K562 (cell line): ENCODE results near the gene STX3. TPM values are rescaled to one million over a fixed set of nuclear protein-coding genes. Genes with fewer than 3 reads are reported as not detected.

Experiments
- CTBP1 ChIP-seq: fragments of 450-650 bp; IDR thresholded peaks from 2 replicates; pipeline ENCODE4 v1.6.1; 2016; ENCODE audit warnings: borderline replicate concordance
- ELF1 ChIP-seq: fragments of 200-800 bp; sonication (Bioruptor generic); IDR thresholded peaks from 2 replicates; pipeline ENCODE4 v1.6.1; 2016; ENCODE audit warnings: missing genetic modification characterization, missing compliant biosample characterization
- FOSL1 ChIP-seq: fragments of 200-800 bp; sonication (Bioruptor generic); conservative IDR thresholded peaks from 2 replicates; pipeline ENCODE4 v1.6.1; 2016; ENCODE audit warnings: missing genetic modification characterization, missing compliant biosample characterization
- HSF4 ChIP-seq: fragments of 250-450 bp; sonication (Bioruptor Pico); IDR thresholded peaks from 2 replicates; pipeline ENCODE4 v2.1.2; 2022; ENCODE audit warnings: mild to moderate bottlenecking, moderate library complexity, borderline replicate concordance
- KAT8 ChIP-seq: fragments of 450-650 bp; IDR thresholded peaks from 2 replicates; pipeline ENCODE4 v1.6.1; 2016; ENCODE audit warnings: low read depth, mild to moderate bottlenecking
- NFXL1 ChIP-seq: fragments of 450-650 bp; formaldehyde crosslinking; IDR thresholded peaks from 2 replicates; pipeline ENCODE4 v1.4.0; 2021; ENCODE audit warnings: mild to moderate bottlenecking
- RBM25 ChIP-seq: fragments of 200-400 bp; formaldehyde crosslinking; IDR thresholded peaks from 2 replicates; pipeline ENCODE4 v1.6.1; 2018; ENCODE audit warnings: low read length, low read depth, moderate library complexity; ENCODE audit not compliant: severe bottlenecking
- THRB ChIP-seq: fragments of 450-650 bp; formaldehyde crosslinking; conservative IDR thresholded peaks from 2 replicates; pipeline ENCODE4 v1.4.0; 2022; ENCODE audit warnings: mild to moderate bottlenecking, missing genetic modification characterization
- ZNF408 ChIP-seq: fragments of 250-450 bp; sonication (Bioruptor Pico); IDR thresholded peaks from 2 replicates; pipeline ENCODE4 v1.4.0; 2020; ENCODE audit warnings: low read depth, mild to moderate bottlenecking, moderate library complexity
- ZNF445 ChIP-seq: fragments of 250-450 bp; sonication (Bioruptor Pico); IDR thresholded peaks from 2 replicates; pipeline ENCODE4 v1.4.0; 2020; ENCODE audit warnings: low read depth, mild to moderate bottlenecking, moderate library complexity
- ZNF57 ChIP-seq: fragments of 450-650 bp; formaldehyde crosslinking; IDR thresholded peaks from 2 replicates; pipeline ENCODE4 v1.4.0; 2020; ENCODE audit warnings: mild to moderate bottlenecking, moderate library complexity
- ZNF79 ChIP-seq: fragments of 250-450 bp; sonication (Bioruptor Pico); IDR thresholded peaks from 2 replicates; pipeline ENCODE4 v1.4.0; 2020; ENCODE audit warnings: low read depth, mild to moderate bottlenecking, moderate library complexity
- ZZZ3 ChIP-seq: fragments of 450-650 bp; IDR thresholded peaks from 2 replicates; pipeline ENCODE4 v1.6.1; 2016; ENCODE audit warnings: antibody characterized with exemption, mild to moderate bottlenecking, moderate library complexity
- polyA plus RNA-seq, 8 experiments: library from polyadenylated mRNA; depleted of rRNA in 4 of 8; stranded (reverse) in 5 of 8; unstranded in 3 of 8; fragments of >200 nt; fragmentation: Nextera tagmentation in 2 of 8; fragmentation: Illumina TruSeq in 1 of 8; extraction: Ambion mirVana in 2 of 8; extraction: Trizol in 1 of 8; gene quantifications; 2 replicates each; pipeline versions ENCODE4 v1.2.1 to v1.2.3, GENCODE V29; 2011 to 2014; ENCODE audit warnings: inconsistent platforms in 1 of 8, missing spikeins in 1 of 8
- total RNA-seq, 7 experiments: library from RNA; depleted of rRNA in 6 of 7; stranded (reverse); fragments of >200 nt in 6 of 7; fragmentation: Illumina TruSeq in 2 of 7; extraction: Trizol in 2 of 7; gene quantifications; 2 replicates each; pipeline versions ENCODE4 v1.2.1 to v1.2.3, GENCODE V29; 2011 to 2021; ENCODE audit warnings: low replicate concordance in 1 of 7
- TF ChIP-seq, protein P1 (sequence below): fragments of 450-650 bp; IDR thresholded peaks from 2 replicates; pipeline ENCODE4 v1.6.1; 2017; ENCODE audit warnings: antibody characterized with exemption, mild to moderate bottlenecking
- TF ChIP-seq, protein P2 (sequence below): fragments of 250-450 bp; sonication (Bioruptor Pico); IDR thresholded peaks from 2 replicates; pipeline ENCODE4 v1.8.0; 2021; ENCODE audit warnings: borderline replicate concordance, mild to moderate bottlenecking, moderate library complexity; ENCODE audit not compliant: poor library complexity, severe bottlenecking
- TF ChIP-seq, protein P3 (sequence below), 2 experiments: fragments of 450-650 bp; IDR thresholded peaks; 2 replicates each; pipeline ENCODE4 v1.6.1; 2016
- TF ChIP-seq, protein P4 (sequence below), 2 experiments: IDR thresholded peaks; 2 replicates each; pipeline ENCODE4 v1.6.1; 2012; ENCODE audit warnings: improper control_type of control experiment in 2 of 2, low read depth in 2 of 2, low read length in 2 of 2, borderline replicate concordance in 1 of 2

STX3 gene
- total and polyA plus RNA-seq, 9 of the 15 experiments (the other 6 are each of a cell fraction or from before 2014, with no cell fraction given) = 12.0 to 91.6 (median 48.7) TPM

DNA sequence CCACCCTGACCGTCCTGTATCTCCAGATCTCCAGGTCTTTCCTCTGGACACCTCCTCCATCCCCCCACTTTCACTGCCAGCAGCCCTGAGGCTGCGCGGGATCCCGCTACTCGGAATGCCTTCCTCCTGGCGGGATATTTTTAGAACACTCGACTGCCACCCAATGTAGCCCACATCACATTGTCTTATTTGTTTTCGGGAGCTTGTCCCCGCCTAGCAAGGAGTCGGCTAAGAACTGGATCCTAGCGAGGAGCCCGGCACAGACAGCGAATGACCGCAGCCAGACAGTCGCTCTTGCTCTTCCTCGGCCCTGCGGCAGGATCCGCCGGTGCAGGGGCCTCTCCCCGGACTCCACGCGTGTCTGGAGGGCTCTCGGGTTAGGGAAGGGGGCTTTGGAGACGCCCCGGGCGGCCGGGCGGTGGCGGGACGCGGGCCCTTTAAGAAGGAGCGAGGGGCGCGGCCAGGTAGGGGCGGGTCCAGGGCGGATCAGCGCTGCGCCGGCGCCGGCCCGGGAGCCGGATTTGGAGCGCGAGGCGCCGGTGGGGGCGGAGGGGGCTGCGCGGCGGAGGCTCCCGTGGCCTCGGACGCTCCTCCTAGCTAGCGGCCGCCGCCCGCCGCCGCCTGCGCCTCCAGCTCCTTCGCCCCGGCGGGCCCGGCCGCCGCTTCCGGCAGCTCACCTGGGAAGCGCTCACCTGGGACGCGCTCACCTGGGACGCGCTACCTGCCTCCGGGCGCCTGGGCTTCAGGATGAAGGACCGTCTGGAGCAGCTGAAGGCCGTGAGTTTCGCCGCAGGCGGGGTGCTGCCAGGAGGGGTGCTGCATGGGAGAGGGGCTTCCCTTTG lies at the start of gene STX3 (continued):
- TF ChIP-seq, protein P1, sequence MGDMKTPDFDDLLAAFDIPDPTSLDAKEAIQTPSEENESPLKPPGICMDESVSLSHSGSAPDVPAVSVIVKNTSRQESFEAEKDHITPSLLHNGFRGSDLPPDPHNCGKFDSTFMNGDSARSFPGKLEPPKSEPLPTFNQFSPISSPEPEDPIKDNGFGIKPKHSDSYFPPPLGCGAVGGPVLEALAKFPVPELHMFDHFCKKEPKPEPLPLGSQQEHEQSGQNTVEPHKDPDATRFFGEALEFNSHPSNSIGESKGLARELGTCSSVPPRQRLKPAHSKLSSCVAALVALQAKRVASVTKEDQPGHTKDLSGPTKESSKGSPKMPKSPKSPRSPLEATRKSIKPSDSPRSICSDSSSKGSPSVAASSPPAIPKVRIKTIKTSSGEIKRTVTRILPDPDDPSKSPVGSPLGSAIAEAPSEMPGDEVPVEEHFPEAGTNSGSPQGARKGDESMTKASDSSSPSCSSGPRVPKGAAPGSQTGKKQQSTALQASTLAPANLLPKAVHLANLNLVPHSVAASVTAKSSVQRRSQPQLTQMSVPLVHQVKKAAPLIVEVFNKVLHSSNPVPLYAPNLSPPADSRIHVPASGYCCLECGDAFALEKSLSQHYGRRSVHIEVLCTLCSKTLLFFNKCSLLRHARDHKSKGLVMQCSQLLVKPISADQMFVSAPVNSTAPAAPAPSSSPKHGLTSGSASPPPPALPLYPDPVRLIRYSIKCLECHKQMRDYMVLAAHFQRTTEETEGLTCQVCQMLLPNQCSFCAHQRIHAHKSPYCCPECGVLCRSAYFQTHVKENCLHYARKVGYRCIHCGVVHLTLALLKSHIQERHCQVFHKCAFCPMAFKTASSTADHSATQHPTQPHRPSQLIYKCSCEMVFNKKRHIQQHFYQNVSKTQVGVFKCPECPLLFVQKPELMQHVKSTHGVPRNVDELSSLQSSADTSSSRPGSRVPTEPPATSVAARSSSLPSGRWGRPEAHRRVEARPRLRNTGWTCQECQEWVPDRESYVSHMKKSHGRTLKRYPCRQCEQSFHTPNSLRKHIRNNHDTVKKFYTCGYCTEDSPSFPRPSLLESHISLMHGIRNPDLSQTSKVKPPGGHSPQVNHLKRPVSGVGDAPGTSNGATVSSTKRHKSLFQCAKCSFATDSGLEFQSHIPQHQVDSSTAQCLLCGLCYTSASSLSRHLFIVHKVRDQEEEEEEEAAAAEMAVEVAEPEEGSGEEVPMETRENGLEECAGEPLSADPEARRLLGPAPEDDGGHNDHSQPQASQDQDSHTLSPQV = no peak
- no peak for TF ChIP-seq KAT8
- TF ChIP-seq FOSL1 (tag) = no peak
- no peak for TF ChIP-seq ZNF445 (CRISPR knock-in tag)
- TF ChIP-seq HSF4 = no peak
- no peak for TF ChIP-seq NFXL1 (CRISPR knock-in tag)
- TF ChIP-seq ZZZ3 = no peak
- no peak for TF ChIP-seq ELF1 (tag)
- TF ChIP-seq ZNF408 (CRISPR knock-in tag) = no peak
- TF ChIP-seq THRB (CRISPR knock-in tag) = no peak
- no peak for TF ChIP-seq ZNF57 (CRISPR knock-in tag)
- TF ChIP-seq, protein P2, sequence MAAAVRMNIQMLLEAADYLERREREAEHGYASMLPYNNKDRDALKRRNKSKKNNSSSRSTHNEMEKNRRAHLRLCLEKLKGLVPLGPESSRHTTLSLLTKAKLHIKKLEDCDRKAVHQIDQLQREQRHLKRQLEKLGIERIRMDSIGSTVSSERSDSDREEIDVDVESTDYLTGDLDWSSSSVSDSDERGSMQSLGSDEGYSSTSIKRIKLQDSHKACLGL (CRISPR knock-in tag) = no peak
- TF ChIP-seq ZNF79 (CRISPR knock-in tag) = no peak
- TF ChIP-seq CTBP1 = peak; percentile 92
- TF ChIP-seq, protein P3, sequence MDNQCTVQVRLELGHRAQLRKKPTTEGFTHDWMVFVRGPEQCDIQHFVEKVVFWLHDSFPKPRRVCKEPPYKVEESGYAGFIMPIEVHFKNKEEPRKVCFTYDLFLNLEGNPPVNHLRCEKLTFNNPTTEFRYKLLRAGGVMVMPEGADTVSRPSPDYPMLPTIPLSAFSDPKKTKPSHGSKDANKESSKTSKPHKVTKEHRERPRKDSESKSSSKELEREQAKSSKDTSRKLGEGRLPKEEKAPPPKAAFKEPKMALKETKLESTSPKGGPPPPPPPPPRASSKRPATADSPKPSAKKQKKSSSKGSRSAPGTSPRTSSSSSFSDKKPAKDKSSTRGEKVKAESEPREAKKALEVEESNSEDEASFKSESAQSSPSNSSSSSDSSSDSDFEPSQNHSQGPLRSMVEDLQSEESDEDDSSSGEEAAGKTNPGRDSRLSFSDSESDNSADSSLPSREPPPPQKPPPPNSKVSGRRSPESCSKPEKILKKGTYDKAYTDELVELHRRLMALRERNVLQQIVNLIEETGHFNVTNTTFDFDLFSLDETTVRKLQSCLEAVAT (IDR thresholded peaks at IDR 0.05) = 0 out of 4 replicates have a peak, but pooled peaks of 1 of the 2 experiments have one; percentile 58
- TF ChIP-seq, protein P4, sequence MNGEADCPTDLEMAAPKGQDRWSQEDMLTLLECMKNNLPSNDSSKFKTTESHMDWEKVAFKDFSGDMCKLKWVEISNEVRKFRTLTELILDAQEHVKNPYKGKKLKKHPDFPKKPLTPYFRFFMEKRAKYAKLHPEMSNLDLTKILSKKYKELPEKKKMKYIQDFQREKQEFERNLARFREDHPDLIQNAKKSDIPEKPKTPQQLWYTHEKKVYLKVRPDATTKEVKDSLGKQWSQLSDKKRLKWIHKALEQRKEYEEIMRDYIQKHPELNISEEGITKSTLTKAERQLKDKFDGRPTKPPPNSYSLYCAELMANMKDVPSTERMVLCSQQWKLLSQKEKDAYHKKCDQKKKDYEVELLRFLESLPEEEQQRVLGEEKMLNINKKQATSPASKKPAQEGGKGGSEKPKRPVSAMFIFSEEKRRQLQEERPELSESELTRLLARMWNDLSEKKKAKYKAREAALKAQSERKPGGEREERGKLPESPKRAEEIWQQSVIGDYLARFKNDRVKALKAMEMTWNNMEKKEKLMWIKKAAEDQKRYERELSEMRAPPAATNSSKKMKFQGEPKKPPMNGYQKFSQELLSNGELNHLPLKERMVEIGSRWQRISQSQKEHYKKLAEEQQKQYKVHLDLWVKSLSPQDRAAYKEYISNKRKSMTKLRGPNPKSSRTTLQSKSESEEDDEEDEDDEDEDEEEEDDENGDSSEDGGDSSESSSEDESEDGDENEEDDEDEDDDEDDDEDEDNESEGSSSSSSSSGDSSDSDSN (IDR thresholded peaks at IDR 0.05; ENCODE audit: borderline replicate concordance in 1 of 2, low read depth in 2 of 2, low read length in 2 of 2) = 0 out of 4 replicates have a peak, but pooled peaks of 1 of the 2 experiments have one; percentile 21
- TF ChIP-seq RBM25 = no peak
